H9 (cell line): Measurements from ENCODE around the gene RAB6B. TPM values are rescaled to one million over a fixed set of nuclear protein-coding genes. Genes with fewer than 3 reads are reported as not detected.

ENCODE experiments used
- DNase-seq: peaks from one replicate; pipeline ENCODE4 v3.0.0-alpha.2; 2017
- H2AFZ ChIP-seq: one replicate; pipeline ENCODE4 v1.6.1; 2013; ENCODE audit warnings: mild to moderate bottlenecking, low read length, control low read depth, moderate library complexity
- H2AK5ac ChIP-seq: 2 replicates; pipeline ENCODE4 v1.6.1; 2013; ENCODE audit warnings: low read length, control low read depth, mixed read lengths; ENCODE audit not compliant: insufficient read length
- H2BK120ac ChIP-seq: one replicate; pipeline ENCODE4 v1.6.1; 2013; ENCODE audit warnings: low read depth, mild to moderate bottlenecking, low read length, control low read depth, inconsistent platforms; ENCODE audit not compliant: poor library complexity, severe bottlenecking
- H2BK12ac ChIP-seq: 2 replicates; pipeline ENCODE4 v1.6.1; 2013; ENCODE audit warnings: low read length, control low read depth, mixed read lengths, low read depth; ENCODE audit not compliant: insufficient read length
- H2BK15ac ChIP-seq: 2 replicates; pipeline ENCODE4 v1.6.1; 2013; ENCODE audit warnings: low read depth, low read length, control low read depth
- H2BK20ac ChIP-seq: one replicate; pipeline ENCODE4 v1.6.1; 2013; ENCODE audit warnings: low read depth, mild to moderate bottlenecking, low read length, control low read depth, inconsistent platforms; ENCODE audit not compliant: poor library complexity, severe bottlenecking
- H2BK5ac ChIP-seq: 2 replicates; pipeline ENCODE4 v1.6.1; 2013; ENCODE audit warnings: low read length, control low read depth, mixed read lengths; ENCODE audit not compliant: insufficient read length
- H3K14ac ChIP-seq: 2 replicates; pipeline ENCODE4 v1.6.1; 2013; ENCODE audit warnings: low read length, control low read depth; ENCODE audit not compliant: insufficient read depth
- H3K18ac ChIP-seq: 2 replicates; pipeline ENCODE4 v1.6.1; 2013; ENCODE audit warnings: low read depth, mild to moderate bottlenecking, mixed read lengths, low read length, control low read depth; ENCODE audit not compliant: insufficient read length
- H3K23ac ChIP-seq: 2 replicates; pipeline ENCODE4 v1.6.1; 2013; ENCODE audit warnings: low read length, control low read depth, mixed read lengths, low read depth; ENCODE audit not compliant: insufficient read length
- H3K23me2 ChIP-seq: 2 replicates; pipeline ENCODE4 v1.6.1; 2013; ENCODE audit warnings: low read depth, mild to moderate bottlenecking, mixed read lengths, low read length, control low read depth; ENCODE audit not compliant: insufficient read length, poor library complexity, severe bottlenecking
- H3K27ac ChIP-seq: 2 replicates; pipeline ENCODE4 v1.5.1; 2013; ENCODE audit warnings: low read length, control low read depth, mixed read lengths, low read depth; ENCODE audit not compliant: insufficient read length
- H3K27me3 ChIP-seq: 2 replicates; pipeline ENCODE4 v1.6.1; 2013; ENCODE audit warnings: low read length, control low read depth, inconsistent platforms; ENCODE audit not compliant: insufficient read depth
- H3K4ac ChIP-seq: 2 replicates; pipeline ENCODE4 v1.6.1; 2013; ENCODE audit warnings: low read depth, mild to moderate bottlenecking, control low read depth, inconsistent platforms, low read length, moderate library complexity
- H3K4me1 ChIP-seq: 2 replicates; pipeline ENCODE4 v1.6.1; 2013; ENCODE audit warnings: low read length, control low read depth, inconsistent platforms; ENCODE audit not compliant: insufficient read depth
- H3K4me2 ChIP-seq: 2 replicates; pipeline ENCODE4 v1.6.1; 2013; ENCODE audit warnings: low read length, control low read depth, mixed read lengths; ENCODE audit not compliant: insufficient read length, insufficient read depth
- H3K56ac ChIP-seq: 2 replicates; pipeline ENCODE4 v1.6.1; 2013; ENCODE audit warnings: low read depth, mild to moderate bottlenecking, mixed read lengths, low read length, control low read depth; ENCODE audit not compliant: insufficient read length
- H3K79me1 ChIP-seq: 2 replicates; pipeline ENCODE4 v1.6.1; 2013; ENCODE audit warnings: low read depth, mild to moderate bottlenecking, moderate library complexity, low read length, control low read depth, inconsistent platforms; ENCODE audit not compliant: insufficient read depth, poor library complexity, severe bottlenecking
- H3K79me2 ChIP-seq: 2 replicates; pipeline ENCODE4 v1.6.1; 2013; ENCODE audit warnings: low read length, control low read depth, inconsistent platforms; ENCODE audit not compliant: insufficient read depth
- H3K9ac ChIP-seq: 2 replicates; pipeline ENCODE4 v1.6.1; 2013; ENCODE audit warnings: low read length, control low read depth, mixed read lengths; ENCODE audit not compliant: insufficient read length; ENCODE audit errors: extremely low read depth
- H3K9me3 ChIP-seq: one replicate; pipeline ENCODE4 v1.6.1; 2013; ENCODE audit warnings: low read depth, low read length, inconsistent platforms; ENCODE audit not compliant: control insufficient read depth
- H3T11ph ChIP-seq: one replicate; pipeline ENCODE4 v1.6.1; 2013; ENCODE audit warnings: mild to moderate bottlenecking, low read length, control low read depth, inconsistent platforms
- H4K20me1 ChIP-seq: one replicate; pipeline ENCODE4 v1.6.1; 2013; ENCODE audit not compliant: control insufficient read depth, insufficient read length, insufficient read depth
- H4K5ac ChIP-seq: 2 replicates; pipeline ENCODE4 v1.6.1; 2013; ENCODE audit warnings: low read depth, mild to moderate bottlenecking, mixed read lengths, low read length, control low read depth; ENCODE audit not compliant: insufficient read length
- H4K8ac ChIP-seq: replicated peaks from 2 replicates; pipeline ENCODE4 v1.6.1; 2013; ENCODE audit warnings: low read length, control low read depth, mixed read lengths, low read depth; ENCODE audit not compliant: insufficient read length
- H4K91ac ChIP-seq: 2 replicates; pipeline ENCODE4 v1.6.1; 2013; ENCODE audit warnings: low read depth, mild to moderate bottlenecking, moderate library complexity, mixed read lengths, low read length, control low read depth; ENCODE audit not compliant: insufficient read length
- H3K27ac Mint-ChIP-seq, 3 experiments: 2 replicates in 2 of 3; 3 replicates in 1 of 3; pipeline ENCODE4 v1.8.0; 2020 to 2021; ENCODE audit warnings: mixed read lengths in 3 of 3, mild to moderate bottlenecking in 1 of 3, moderate library complexity in 1 of 3
- H3K27me3 Mint-ChIP-seq: 2 replicates; pipeline ENCODE4 v1.8.0; 2021; ENCODE audit warnings: low read depth, mild to moderate bottlenecking, moderate library complexity, mixed read lengths
- H3K36me3 Mint-ChIP-seq, 3 experiments: 2 replicates in 2 of 3; 3 replicates in 1 of 3; pipeline ENCODE4 v1.8.0; 2020 to 2021; ENCODE audit warnings: low read depth in 3 of 3, mixed read lengths in 3 of 3; ENCODE audit not compliant: insufficient read depth in 1 of 3
- H3K4me1 Mint-ChIP-seq, 2 experiments: 2 replicates each; pipeline ENCODE4 v1.8.0; 2020; ENCODE audit warnings: mixed read lengths in 2 of 2
- H3K4me3 Mint-ChIP-seq, 2 experiments: 2 replicates in 1 of 2; 3 replicates in 1 of 2; pipeline ENCODE4 v1.8.0; 2020 to 2021; ENCODE audit warnings: mild to moderate bottlenecking in 2 of 2, mixed read lengths in 2 of 2, moderate library complexity in 1 of 2
- H3K9me3 Mint-ChIP-seq, 2 experiments: 2 replicates in 1 of 2; 3 replicates in 1 of 2; pipeline ENCODE4 v1.8.0; 2020; ENCODE audit warnings: mild to moderate bottlenecking in 2 of 2, mixed read lengths in 2 of 2, moderate library complexity in 1 of 2
- CTCF ChIP-seq: fragments of 200-600 bp; sonication (generic); conservative IDR thresholded peaks from 3 replicates; pipeline ENCODE4 v1.8.0; 2021; ENCODE audit warnings: antibody characterized with exemption, mild to moderate bottlenecking
- whole genome bisulfite sequencing: extraction: QIAGEN DNeasy Blood & Tissue Kit; methylation state at CpG from one replicate; pipeline ENCODE4 v1.1.7; 2013; ENCODE audit warnings: missing lambda C conversion rate, low lambda C conversion rate, mixed read lengths; ENCODE audit not compliant: insufficient read length; ENCODE audit errors: extremely low coverage; 5-methylcytosine and 5-hydroxymethylcytosine counted together
- total RNA-seq: library from RNA; stranded (reverse); gene quantifications from 2 replicates; pipeline ENCODE4 v1.2.1, GENCODE V29; 2021

Gene RAB6B
- total RNA-seq, 1 experiment from 2014 or later = 12.3 TPM

GRCh38 chr3:133827684-133828083 lies 68.0 kb downstream of the RAB6B start:
- no CpG with 5 or more reads among the region's 4 CpGs for WGBS
- Histone ChIP-seq H3K18ac (no peak overlapping the region), H2BK12ac (no peak overlapping the region), H4K8ac (no peak overlapping the region), H3K27me3 (no peaks in the 10 kb centered on the region), H3K4me2 (no peak overlapping the region), H3K9me3 (no peaks in the 10 kb centered on the region), H4K5ac (no peak overlapping the region), H3T11ph (no peak overlapping the region), H2AFZ (no peak overlapping the region), H2BK120ac (no peak overlapping the region), H2BK20ac (no peak overlapping the region), H3K4me1 (no peaks in the 10 kb centered on the region), H3K4ac (no peak overlapping the region), H2AK5ac (no peak overlapping the region), H3K79me2 (no peaks in the 10 kb centered on the region), H4K20me1 (no peaks in the 10 kb centered on the region), H3K9ac (no peak overlapping the region), H4K91ac (no peak overlapping the region), H3K79me1 (no peaks in the 10 kb centered on the region), H2BK5ac (no peak overlapping the region), H3K27ac (no peak overlapping the region), H2BK15ac (no peak overlapping the region), H3K14ac (no peak overlapping the region; the same call in 1 of the 2 replicates), H3K56ac (no peak overlapping the region), H3K23ac (no peak overlapping the region), H3K23me2 (no peaks in the 10 kb centered on the region)
- H3K9me3 Mint-ChIP-seq = no peaks in the 10 kb centered on the region
- DNase-seq = no peak
- no peak for TF ChIP-seq CTCF
- H3K4me1 Mint-ChIP-seq = peaks cover under 1 to 8% of the 10 kb centered on the region in 2 experiments; a peak in 3 of 4 replicates
- H3K27me3 Mint-ChIP-seq = no peaks in the 10 kb centered on the region
- peaks cover 13 to 30% (median 16%) of the 10 kb centered on the region in 3 experiments; a peak in 6 of 7 replicates for H3K36me3 Mint-ChIP-seq
- H3K4me3 Mint-ChIP-seq = no peak overlapping the region
- no peak overlapping the region for H3K27ac Mint-ChIP-seq
